NOMO-1 treated with DMSO at 0.1 percent for 48 hours (cell line): ENCODE results near the gene ARHGAP33.

Experiments used
- DNase-seq: peaks from one replicate; lab custom pipeline; 2025; ENCODE audit not compliant: unreplicated experiment; lab: John Stamatoyannopoulos, UW

The ARHGAP33 gene

DNA sequence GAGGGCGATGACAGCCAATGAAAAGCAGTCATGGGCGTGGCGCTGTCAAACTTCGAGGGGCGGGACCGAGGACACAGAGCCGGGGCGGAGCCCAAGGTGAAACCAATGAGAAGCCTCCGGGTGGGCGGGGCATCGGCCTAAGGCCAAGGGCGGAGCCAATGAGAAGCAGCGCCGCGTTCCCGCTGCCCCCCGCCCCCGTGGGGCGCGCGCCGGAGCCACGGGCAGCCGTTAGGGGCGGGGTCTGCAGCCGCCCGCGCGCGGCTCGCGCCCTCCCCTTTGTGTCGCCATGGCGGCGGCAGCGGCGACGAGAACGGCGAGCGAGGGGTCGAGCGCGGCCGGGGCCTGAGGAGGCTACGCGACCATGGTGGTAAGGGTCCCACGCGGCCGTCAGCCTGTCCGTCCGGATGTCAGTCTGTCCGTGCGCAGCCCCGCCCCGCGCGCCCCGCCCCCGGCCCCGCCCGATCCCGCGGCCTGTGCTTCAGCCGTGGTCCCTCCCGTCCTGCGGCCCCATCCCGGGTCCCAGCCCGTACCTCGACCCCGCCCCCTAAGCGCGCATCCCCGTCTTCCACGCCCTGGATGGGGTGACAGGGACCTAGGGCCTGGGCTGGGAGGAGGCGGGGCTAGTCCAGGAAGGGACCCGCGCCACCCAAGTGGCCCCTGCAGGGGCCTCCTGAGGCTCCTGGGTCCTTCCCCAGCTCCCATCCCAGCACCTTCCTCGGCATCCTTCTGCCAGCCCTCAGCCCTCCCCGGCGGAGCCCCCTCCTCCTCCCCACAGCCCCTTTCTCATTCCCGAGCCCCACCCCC, at the start of gene ARHGAP33:
ARHGAP33 (plus strand) TSS at position 267 of the 804 bp plus-strand sequence; CDS start at position 362, 95 bp downstream.
- DNase-seq: peak; percentile 98

DNA sequence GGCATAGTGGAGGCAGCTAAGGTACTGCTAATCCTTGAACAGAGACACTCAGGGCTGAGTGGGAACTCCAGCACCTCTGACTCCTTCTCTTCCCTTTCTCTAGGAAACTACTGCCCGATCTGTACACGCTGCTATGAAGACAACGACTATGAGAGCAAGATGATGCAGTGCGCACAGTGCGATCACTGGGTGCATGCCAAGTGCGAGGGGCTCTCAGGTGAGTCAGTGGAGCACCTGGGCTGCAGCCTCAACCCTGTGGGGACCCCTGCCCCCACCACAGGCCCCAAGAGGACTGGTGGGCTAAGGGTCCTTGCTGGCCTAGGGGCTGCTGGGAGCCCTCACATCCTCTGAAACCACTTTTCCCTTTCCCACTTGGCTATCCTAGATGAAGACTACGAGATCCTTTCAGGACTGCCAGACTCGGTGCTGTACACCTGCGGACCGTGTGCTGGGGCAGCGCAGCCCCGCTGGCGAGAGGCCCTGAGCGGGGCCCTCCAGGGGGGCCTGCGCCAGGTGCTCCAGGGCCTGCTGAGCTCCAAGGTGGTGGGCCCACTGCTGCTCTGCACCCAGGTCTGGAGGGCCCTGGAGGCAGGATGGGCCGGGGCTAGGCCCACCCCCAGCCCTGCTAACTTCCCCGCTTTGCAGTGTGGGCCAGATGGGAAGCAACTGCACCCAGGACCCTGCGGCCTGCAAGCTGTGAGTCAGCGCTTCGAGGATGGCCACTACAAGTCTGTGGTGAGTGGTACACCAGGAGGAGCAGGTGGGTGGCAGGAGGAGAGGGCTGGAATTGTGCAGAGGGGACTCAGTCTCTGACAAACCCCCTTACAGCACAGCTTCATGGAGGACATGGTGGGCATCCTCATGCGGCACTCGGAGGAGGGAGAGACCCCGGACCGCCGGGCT, 48.1 kb upstream of the ARHGAP33 start:
- no peak for DNase-seq

DNA sequence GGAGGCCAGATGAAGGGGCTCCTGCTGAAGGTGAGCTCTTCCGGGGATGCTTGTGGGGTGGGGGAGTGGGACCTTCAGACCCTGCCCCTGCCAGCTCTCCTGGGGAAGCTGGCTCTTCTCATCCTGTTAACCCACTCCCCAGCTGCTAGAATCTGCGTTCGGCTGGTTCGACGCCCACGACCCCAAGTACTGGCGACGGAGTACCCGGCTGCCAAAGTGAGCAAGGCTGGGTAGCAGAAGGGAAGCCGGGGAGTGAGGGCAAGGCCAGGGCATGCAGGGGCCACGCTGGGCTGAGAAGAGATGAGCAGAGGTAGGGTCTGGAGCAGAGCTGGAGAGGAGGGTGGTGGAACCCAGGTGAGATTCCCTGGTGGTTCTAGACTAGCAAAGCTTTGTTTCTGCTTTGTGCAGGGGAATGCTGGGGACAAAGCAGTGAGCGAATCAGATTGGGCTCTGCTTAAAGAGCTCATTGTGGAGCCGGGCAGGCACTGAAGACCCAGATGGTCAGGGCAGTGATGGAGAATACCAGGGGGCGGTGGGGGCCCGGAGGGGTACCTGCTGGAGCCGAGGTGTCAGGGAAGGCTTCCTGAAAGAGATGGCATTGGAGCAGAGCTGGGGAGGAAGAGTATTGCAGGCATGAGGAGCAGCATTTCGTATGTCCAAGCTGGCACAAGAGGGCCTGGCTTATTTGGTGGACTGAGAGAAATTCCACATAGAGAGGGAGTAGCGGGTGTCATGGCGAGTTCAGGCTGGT, 47.2 kb upstream of the ARHGAP33 start:
- DNase-seq: no peak

DNA sequence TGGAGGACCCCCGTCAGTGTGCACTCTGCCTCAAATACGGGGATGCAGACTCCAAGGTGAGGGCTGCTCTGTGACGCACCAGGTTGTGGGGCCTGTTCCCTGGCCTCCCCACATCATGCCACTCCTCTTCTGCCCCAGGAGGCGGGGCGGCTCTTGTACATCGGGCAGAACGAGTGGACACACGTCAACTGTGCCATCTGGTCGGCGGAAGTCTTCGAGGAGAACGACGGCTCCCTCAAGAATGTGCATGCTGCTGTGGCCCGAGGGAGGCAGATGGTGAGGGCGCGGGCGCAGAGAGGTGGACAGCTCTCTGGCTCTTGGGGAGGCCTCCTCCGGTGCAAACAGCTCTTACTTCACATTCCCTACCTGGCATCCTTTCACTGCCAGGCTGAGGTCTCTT, 46.3 kb upstream of the ARHGAP33 start:
- DNase-seq: no peak

DNA sequence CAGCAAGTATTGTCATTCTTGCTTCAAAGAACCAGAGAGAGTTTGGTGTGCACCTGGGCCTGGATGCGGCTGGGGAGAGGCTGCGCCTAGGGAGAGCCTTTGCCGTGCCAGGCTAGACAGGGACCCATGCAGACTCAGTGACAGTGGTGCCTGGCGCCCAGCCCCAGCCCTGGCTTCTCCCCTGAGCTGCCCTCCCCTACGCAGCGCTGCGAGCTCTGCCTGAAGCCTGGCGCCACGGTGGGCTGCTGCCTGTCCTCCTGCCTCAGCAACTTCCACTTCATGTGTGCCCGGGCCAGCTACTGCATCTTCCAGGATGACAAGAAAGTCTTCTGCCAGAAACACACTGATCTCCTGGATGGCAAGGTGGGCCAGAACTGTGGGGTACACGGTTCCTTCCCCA, 45.6 kb upstream of the ARHGAP33 start:
- no peak for DNase-seq

- no peak for DNase-seq
Measured at GRCh38 chr19:35730326-35730725, 45.0 kb upstream of the ARHGAP33 start.

GRCh38 chr19:35731353-35731752, 44.0 kb upstream of the ARHGAP33 start:
- DNase-seq: no peak

DNA sequence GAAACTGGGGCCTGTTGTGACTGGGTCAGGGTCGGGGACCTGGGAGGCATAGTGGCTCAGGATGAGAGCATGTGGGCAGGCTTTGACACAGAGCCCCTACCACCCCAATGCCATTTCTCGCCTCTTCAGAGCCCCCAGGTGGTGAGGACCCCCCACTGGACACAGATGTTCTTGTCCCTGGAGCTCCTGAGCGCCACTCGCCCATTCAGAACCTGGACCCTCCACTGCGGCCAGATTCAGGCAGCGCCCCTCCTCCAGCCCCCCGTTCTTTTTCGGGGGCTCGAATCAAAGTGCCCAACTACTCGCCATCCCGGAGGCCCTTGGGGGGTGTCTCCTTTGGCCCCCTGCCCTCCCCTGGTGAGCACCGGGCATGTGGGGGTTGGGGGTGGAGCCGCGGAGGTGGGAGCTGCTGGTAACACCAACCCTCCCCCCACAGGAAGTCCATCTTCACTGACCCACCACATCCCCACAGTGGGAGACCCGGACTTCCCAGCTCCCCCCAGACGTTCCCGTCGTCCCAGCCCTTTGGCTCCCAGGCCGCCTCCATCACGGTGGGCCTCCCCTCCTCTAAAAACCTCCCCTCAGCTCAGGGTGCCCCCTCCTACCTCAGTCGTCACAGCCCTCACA, 43.5 kb upstream of the ARHGAP33 start:
- no peak for DNase-seq

DNA sequence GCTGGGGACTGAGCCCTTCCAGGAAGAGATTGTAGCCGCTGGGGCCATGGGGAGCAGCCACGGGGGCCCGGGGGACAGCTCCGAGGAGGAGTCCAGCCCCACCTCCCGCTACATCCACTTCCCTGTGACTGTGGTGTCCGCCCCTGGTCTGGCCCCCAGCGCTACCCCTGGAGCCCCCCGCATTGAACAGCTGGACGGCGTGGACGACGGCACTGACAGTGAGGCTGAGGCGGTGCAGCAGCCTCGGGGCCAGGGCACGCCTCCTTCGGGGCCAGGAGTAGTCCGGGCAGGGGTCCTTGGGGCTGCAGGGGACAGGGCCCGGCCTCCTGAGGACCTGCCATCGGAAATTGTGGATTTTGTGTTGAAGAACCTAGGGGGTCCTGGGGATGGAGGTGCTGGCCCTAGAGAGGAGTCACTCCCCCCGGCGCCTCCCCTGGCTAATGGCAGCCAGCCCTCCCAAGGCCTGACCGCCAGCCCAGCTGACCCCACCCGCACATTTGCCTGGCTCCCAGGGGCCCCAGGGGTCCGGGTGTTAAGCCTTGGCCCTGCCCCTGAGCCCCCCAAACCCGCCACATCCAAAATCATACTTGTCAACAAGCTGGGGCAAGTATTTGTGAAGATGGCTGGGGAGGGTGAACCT, 42.7 kb upstream of the ARHGAP33 start:
- DNase-seq: no peak

- no peak for DNase-seq
Measured at GRCh38 chr19:35733180-35734125, 41.9 kb upstream of the ARHGAP33 start.

- DNase-seq: no peak
Measured at GRCh38 chr19:35734273-35734672, 41.1 kb upstream of the ARHGAP33 start.

DNA sequence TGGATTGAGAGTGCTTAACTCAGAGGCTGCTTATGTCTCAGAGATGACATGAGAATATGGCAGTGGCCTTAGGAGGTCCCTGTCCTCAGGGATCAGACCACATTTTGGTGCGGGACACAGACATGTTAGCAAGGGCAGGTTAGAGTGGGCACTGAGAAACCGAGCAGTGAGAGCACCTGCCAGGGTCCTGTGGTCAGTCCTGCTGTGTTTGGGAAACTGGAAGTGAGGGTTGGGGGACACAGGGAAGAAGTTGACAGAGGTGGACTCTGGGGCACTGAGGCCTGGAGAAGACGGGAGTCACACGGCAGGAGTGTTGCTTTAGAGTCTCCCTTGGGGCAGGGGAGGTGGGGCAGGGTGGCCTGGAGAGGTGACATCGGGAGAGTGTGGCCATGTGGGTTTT, 40.5 kb upstream of the ARHGAP33 start:
- DNase-seq: no peak

DNA sequence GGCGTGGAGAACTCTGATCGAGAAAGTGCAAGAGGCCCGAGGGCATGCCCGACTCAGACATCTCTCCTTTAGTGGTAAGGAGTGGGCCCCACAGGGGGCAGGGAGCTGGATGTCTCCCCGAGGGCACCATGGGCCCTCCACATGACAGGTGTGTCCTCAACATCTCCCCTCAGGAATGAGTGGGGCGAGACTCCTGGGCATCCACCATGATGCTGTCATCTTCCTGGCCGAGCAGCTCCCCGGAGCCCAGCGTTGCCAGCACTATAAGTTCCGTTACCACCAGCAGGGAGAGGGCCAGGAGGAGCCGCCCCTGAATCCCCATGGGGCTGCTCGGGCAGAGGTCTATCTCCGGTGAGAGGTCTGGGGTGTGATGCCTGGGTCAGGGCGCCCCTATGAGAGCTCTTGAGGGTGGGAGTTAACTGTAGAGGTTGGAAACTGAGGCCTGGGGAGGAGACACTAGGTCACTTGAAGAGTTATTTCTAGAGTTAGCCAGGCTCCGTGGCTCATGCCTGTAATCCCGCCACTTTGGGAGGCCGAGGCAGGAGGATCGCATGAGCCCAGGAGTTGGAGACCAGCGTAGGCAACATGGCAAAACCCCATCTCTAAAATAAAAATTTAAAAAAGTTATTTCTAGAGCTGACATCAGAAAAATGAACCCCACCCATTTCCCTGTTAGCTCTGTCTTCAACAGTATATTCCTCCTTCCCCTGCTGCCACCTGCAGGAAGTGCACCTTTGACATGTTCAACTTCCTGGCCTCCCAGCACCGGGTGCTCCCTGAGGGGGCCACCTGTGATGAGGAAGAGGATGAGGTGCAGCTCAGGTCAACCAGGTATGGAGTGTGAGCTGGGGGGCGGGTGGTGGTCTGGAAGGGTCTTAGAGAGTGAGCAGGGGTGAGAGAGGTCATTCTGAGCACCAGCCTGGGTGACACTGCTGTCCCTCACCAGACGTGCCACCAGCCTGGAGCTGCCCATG, 38.2 kb upstream of the ARHGAP33 start:
- DNase-seq: no peak

GRCh38 chr19:35738021-35738886, 37.1 kb upstream of the ARHGAP33 start:
- DNase-seq: no peak

GRCh38 chr19:35738887-35739229, 36.5 kb upstream of the ARHGAP33 start:
- no peak for DNase-seq

DNA sequence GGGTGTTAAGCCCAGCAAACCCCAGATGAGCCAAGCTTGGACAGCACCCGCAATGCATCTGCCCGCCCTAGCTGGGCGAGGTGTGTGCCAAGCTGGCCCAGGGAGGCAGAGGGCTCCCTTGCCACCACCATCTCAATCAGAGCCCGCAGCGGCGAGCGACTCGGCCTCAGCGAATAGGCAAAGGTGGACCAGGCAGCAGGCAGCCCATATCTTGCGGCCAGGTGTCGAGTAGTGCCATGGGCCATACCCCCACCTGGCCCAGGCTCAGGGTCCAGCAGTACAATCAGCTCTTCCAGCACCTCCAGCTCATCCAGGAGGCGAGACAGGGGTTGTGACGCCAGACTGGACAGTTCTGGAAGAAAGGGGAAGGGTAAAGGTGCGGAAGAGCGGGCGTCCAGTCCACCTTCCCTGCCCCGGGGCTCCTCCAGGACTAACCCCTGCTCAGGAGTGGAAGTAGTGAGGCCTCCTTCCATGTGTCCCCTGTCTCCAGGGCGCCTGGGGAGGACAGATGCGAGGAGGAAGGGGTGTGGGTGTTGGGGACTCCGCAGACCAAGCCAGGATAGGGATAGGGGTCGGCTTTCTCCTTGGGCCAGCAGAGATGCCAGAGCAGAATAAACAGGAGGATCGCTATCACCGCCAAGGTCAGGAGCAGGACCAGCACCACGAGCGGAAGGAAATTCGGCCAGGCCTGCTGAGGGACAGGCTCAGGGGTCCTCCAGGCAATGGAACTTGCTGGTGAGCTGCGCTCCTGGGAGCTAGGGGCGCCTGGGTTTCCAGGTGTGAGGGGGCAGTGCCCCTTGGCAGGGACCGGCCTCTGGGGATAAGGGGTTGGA, 35.9 kb upstream of the ARHGAP33 start:
- DNase-seq: no peak

DNA sequence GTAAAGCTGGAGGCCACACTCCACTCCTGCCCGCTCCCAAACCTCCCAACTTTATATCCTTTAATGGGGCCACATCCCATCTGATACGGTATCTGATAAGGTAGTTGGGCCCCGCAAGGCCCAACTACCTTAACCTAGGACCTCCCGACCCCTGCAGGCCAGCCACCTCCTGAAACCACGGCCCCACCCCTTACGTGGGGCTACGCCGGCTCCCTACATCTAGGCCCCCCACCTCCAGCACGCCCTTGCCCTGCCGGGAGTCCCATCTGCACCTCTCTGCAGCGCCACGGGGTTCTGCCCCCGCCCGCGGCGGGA, 35.3 kb upstream of the ARHGAP33 start:
- DNase-seq: no peak
